ENCODE data around the gene CEACAM6. TPM values are rescaled to one million over a fixed set of nuclear protein-coding genes. Genes with fewer than 3 reads are reported as not detected.

The CEACAM6 gene
- total and polyA plus RNA-seq, 2 experiments from 2014 or later = not detected

GRCh38 chr19:41776700-41777099, 21.4 kb downstream of the CEACAM6 start (continued):
- TF ChIP-seq CTCF (conservative IDR thresholded peaks at IDR 0.05; ENCODE audit: low read depth in 2 of 2) (no peak), ZNF114 (CRISPR knock-in tag; IDR thresholded peaks at IDR 0.05) (no peak), POLR2AphosphoS5 (IDR thresholded peaks at IDR 0.05; ENCODE audit: low read depth) (no peak), ZNF331 (CRISPR knock-in tag; IDR thresholded peaks at IDR 0.05; ENCODE audit: low read depth) (no peak), ZNF462 (CRISPR knock-in tag; IDR thresholded peaks at IDR 0.05) (no peak), EZH2phosphoT487 (IDR thresholded peaks at IDR 0.05; ENCODE audit: unreplicated experiment) (no peak), NANOG (IDR thresholded peaks at IDR 0.05; ENCODE audit: borderline replicate concordance) (no peak), STAT1 (IDR thresholded peaks at IDR 0.05; ENCODE audit: unreplicated experiment) (no peak)

GRCh38 chr19:41783612-41784011, 28.3 kb downstream of the CEACAM6 start:
- H3K27me3 ChIP-seq (ENCODE audit: insufficient read depth) = peaks cover 18% of the 10 kb centered on the region; the same call in 1 of the 2 replicates
- no peak overlapping the region for H3K4me3 ChIP-seq
- H3K27ac ChIP-seq (ENCODE audit: low read depth) = no peak overlapping the region
- H2AFZ ChIP-seq = no peak overlapping the region
- no peak for DNase-seq (ENCODE audit: low spot score)
- no peak for ATAC-seq
- Mint-ChIP-seq H3K4me3 (no peak overlapping the region), H3K4me1 (peaks cover 12% of the 10 kb centered on the region), H3K36me3 (ENCODE audit: low read depth) (no peaks in the 10 kb centered on the region), H3K27ac (no peak overlapping the region), H3K27me3 (ENCODE audit: insufficient read depth, low read depth, poor library complexity) (peaks cover 18% of the 10 kb centered on the region), H3K9me3 (no peaks in the 10 kb centered on the region)
- H3K4me1 ChIP-seq (ENCODE audit: insufficient read depth) = no peaks in the 10 kb centered on the region
- no peaks in the 10 kb centered on the region for H3K9me2 ChIP-seq (ENCODE audit: insufficient read depth)
- no peaks in the 10 kb centered on the region for H3K79me2 ChIP-seq (replicated peaks; ENCODE audit: insufficient read depth)
- H3K4me2 ChIP-seq = no peak overlapping the region
- no peaks in the 10 kb centered on the region for H4K20me1 ChIP-seq (replicated peaks; ENCODE audit: insufficient read depth)
- no peaks in the 10 kb centered on the region for H3K36me3 ChIP-seq (ENCODE audit: insufficient read depth)
- no peaks in the 10 kb centered on the region for H3F3A ChIP-seq (replicated peaks; ENCODE audit: low read depth)
- no peak for TF ChIP-seq ETS1 (IDR thresholded peaks at IDR 0.05)
- TF ChIP-seq STAT1 (IDR thresholded peaks at IDR 0.05; ENCODE audit: unreplicated experiment) = no peak
- no peak for TF ChIP-seq ZNF114 (CRISPR knock-in tag; IDR thresholded peaks at IDR 0.05)

All from GM23338 (cell line).